AG09309 (cell line): ENCODE data around the gene HIPK1.

Experiments used
- DNase-seq: peaks from one replicate; pipeline ENCODE4 v3.0.0-alpha.2; 2010; ENCODE audit warnings: low read depth
- H3K4me3 ChIP-seq: 2 replicates; pipeline ENCODE4 v1.5.1; 2011; ENCODE audit warnings: mild to moderate bottlenecking, low read depth, low read length, moderate library complexity; ENCODE audit not compliant: control insufficient read depth
- CTCF ChIP-seq: IDR thresholded peaks from 2 replicates; pipeline ENCODE4 v1.5.1; 2011; ENCODE audit warnings: mild to moderate bottlenecking, low read depth, low read length, inconsistent platforms; ENCODE audit not compliant: insufficient read depth, control insufficient read depth; ENCODE audit errors: missing control alignments

The HIPK1 gene

GRCh38 chr1:113963281-113963906 is 34.3 kb downstream of the HIPK1 start:
- peak; percentile 36 for TF ChIP-seq CTCF
- DNase-seq: no peak
- H3K4me3 ChIP-seq: no peak overlapping the region

- no peak for DNase-seq
- H3K4me3 ChIP-seq: no peak overlapping the region
- TF ChIP-seq CTCF: no peak
These were observed 36.7 kb downstream of the HIPK1 start for GRCh38 chr1:113965703-113966412.

- H3K4me3 ChIP-seq: no peak overlapping the region
- no peak for TF ChIP-seq CTCF
These were observed 43.8 kb downstream of the HIPK1 start for GRCh38 chr1:113972954-113973353.

GRCh38 chr1:113975211-113975895 is 46.2 kb downstream of the HIPK1 start:
- TF ChIP-seq CTCF: no peak
- no peak for DNase-seq
- no peak overlapping the region for H3K4me3 ChIP-seq

More at GRCh38 chr1:113972954-113973353, 43.8 kb downstream of the HIPK1 start:
- DNase-seq: no peak

GRCh38 chr1:113976609-113977278 is 47.6 kb downstream of the HIPK1 start:
- H3K4me3 ChIP-seq: no peak overlapping the region
- TF ChIP-seq CTCF: peak; percentile 77
- no peak for DNase-seq

- no peak for DNase-seq
- no peak overlapping the region for H3K4me3 ChIP-seq
- no peak for TF ChIP-seq CTCF
These were observed 48.8 kb downstream of the HIPK1 start for GRCh38 chr1:113977906-113978305.
